Measurements from ENCODE around the gene GYG2.

DNA sequence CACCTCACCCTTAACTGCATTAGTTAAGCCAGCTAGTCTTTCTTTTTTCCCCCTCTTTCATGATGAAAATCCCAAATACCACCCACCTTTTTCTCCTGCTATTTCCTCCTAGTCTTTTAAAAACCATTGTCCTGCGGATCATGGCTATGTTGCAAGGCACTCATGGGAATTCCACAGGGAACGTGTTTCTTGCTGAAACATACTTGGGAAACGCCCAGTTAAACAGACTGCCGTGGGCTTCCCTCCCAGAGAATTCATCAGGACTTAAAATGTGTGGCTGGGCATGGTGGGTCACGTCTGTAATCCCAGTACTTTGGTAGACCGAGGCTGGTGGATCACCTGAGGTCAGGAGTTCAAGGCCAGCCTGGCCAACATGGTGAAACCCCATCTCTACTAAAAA is 44.7 kb upstream of the GYG2 start:
- no peak for TF ChIP-seq JUNB (IDR thresholded peaks at IDR 0.05; ENCODE audit: unreplicated experiment)
- TF ChIP-seq, protein P1, sequence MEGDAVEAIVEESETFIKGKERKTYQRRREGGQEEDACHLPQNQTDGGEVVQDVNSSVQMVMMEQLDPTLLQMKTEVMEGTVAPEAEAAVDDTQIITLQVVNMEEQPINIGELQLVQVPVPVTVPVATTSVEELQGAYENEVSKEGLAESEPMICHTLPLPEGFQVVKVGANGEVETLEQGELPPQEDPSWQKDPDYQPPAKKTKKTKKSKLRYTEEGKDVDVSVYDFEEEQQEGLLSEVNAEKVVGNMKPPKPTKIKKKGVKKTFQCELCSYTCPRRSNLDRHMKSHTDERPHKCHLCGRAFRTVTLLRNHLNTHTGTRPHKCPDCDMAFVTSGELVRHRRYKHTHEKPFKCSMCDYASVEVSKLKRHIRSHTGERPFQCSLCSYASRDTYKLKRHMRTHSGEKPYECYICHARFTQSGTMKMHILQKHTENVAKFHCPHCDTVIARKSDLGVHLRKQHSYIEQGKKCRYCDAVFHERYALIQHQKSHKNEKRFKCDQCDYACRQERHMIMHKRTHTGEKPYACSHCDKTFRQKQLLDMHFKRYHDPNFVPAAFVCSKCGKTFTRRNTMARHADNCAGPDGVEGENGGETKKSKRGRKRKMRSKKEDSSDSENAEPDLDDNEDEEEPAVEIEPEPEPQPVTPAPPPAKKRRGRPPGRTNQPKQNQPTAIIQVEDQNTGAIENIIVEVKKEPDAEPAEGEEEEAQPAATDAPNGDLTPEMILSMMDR (conservative IDR thresholded peaks at IDR 0.05; ENCODE audit: low read depth in 2 of 2) = no peak
- no peak for TF ChIP-seq ZNF331 (CRISPR knock-in tag; IDR thresholded peaks at IDR 0.05; ENCODE audit: low read depth)
